Right lobe of liver (tissue), 4 donors: ENCODE measurements around the gene REST.

ENCODE experiments used
- POLR2A ChIP-seq: fragments of 450-650 bp; IDR thresholded peaks from one replicate; pipeline ENCODE4 v1.6.1; 2017; ENCODE audit warnings: antibody characterized with exemption, mild to moderate bottlenecking
- TF ChIP-seq, protein P1 (sequence below), 4 donors: fragments of 200-600 bp in 3 of 4; fragments of 450-650 bp in 1 of 4; IDR thresholded peaks; one replicate each; pipeline versions ENCODE4 v1.5.1 to v1.8.0; 2016 to 2022; ENCODE audit warnings: antibody characterized with exemption in 4 of 4, mild to moderate bottlenecking in 2 of 4
- donor health status: DM: no; HTN: no; CAD: no.
- donor health status: DM: no; HTN: no; CAD: no.
- donor health status: DM: no; HTN: yes; CAD: no.

DNA sequence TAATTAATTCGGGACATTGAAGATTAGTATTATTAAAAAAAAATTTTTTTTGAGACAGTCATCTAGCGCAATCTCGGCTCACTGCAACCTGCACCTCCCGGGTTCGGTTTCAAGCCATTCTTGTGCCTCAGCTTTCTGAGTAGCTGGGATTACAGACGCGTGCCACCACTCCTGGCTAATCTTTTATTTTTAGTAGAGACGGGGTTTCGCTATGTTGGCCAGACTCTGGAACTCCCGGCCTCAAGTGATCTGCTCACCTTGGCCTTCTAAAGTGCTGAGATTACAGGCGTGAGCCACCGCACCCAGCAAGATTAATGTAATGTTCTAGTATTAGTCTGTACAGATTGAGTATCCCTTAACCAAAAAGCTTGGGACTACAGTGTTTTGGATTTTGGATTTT lies 32.7 kb downstream of the REST start:
- TF ChIP-seq POLR2A: no peak
- TF ChIP-seq, protein P1, sequence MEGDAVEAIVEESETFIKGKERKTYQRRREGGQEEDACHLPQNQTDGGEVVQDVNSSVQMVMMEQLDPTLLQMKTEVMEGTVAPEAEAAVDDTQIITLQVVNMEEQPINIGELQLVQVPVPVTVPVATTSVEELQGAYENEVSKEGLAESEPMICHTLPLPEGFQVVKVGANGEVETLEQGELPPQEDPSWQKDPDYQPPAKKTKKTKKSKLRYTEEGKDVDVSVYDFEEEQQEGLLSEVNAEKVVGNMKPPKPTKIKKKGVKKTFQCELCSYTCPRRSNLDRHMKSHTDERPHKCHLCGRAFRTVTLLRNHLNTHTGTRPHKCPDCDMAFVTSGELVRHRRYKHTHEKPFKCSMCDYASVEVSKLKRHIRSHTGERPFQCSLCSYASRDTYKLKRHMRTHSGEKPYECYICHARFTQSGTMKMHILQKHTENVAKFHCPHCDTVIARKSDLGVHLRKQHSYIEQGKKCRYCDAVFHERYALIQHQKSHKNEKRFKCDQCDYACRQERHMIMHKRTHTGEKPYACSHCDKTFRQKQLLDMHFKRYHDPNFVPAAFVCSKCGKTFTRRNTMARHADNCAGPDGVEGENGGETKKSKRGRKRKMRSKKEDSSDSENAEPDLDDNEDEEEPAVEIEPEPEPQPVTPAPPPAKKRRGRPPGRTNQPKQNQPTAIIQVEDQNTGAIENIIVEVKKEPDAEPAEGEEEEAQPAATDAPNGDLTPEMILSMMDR (IDR thresholded peaks at IDR 0.05): no peak
